ENCODE measurements around the gene CWC22. TPM values are rescaled to one million over a fixed set of nuclear protein-coding genes. Genes with fewer than 3 reads are reported as not detected.
A peak's percentile ranks its signal among the peaks of the same experiment; 100 is the strongest.
"Not testable (repeated sequence)": the region's sequence is repeated elsewhere in the genome, so short reads cannot be mapped to it uniquely, and the experiment has no call there.

The CWC22 gene
- total RNA-seq, 2 donors from 2014 or later, result 13.4 to 18.4 TPM

- no peak overlapping the region for H3K4me3 ChIP-seq
- no peaks in the 10 kb centered on the region for H3K4me1 ChIP-seq
- no peaks in the 10 kb centered on the region for H3K9me3 ChIP-seq
- H3K36me3 ChIP-seq, result no peaks in the 10 kb centered on the region
- no peaks in the 10 kb centered on the region for H3K27me3 ChIP-seq
- H3K27ac ChIP-seq, result no peak overlapping the region
- TF ChIP-seq CTCF (IDR thresholded peaks at IDR 0.05), result no peak
- intact Hi-C loops (cut with DNase I), result no loop called here
- DNase-seq, result no peak
- no peak overlapping the region for H3K9ac ChIP-seq (ENCODE audit: low read depth in 2 of 2, low read length in 2 of 2)
Observed at GRCh38 chr2:180010701-180011100, 3.6 kb upstream of the CWC22 start.

GRCh38 chr2:180006231-180006630 lies 866 bp downstream of the CWC22 start:
- intact Hi-C loops (cut with DNase I), result no loop called here
- H3K9ac ChIP-seq (ENCODE audit: low read depth in 2 of 2, low read length in 2 of 2), result peak overlapping the region; percentile 90 to 95
- DNase-seq, result no peak

GRCh38 chr2:180005465-180005864 lies 1.6 kb downstream of the CWC22 start:
- H3K27me3 ChIP-seq; H3K4me3 ChIP-seq; H3K9ac ChIP-seq (ENCODE audit: low read depth in 2 of 2, low read length in 2 of 2); H3K9me3 ChIP-seq; DNase-seq; H3K27ac ChIP-seq; H3K36me3 ChIP-seq; intact Hi-C loops (cut with DNase I): not testable (repeated sequence)
- peaks cover 15% of the 10 kb centered on the region for H3K4me1 ChIP-seq

More at GRCh38 chr2:180006231-180006630, 866 bp downstream of the CWC22 start:
- H3K9me3 ChIP-seq, result no peaks in the 10 kb centered on the region
- TF ChIP-seq CTCF (IDR thresholded peaks at IDR 0.05), result no peak
- peak overlapping the region; percentile 79 for H3K4me3 ChIP-seq
- no peaks in the 10 kb centered on the region for H3K36me3 ChIP-seq
- peak overlapping the region; percentile 67 for H3K27ac ChIP-seq
- peaks cover 15% of the 10 kb centered on the region for H3K4me1 ChIP-seq
- no peaks in the 10 kb centered on the region for H3K27me3 ChIP-seq

- Histone ChIP-seq H3K4me1 (peaks cover 15% of the 10 kb centered on the region), H3K9ac (ENCODE audit: low read depth in 2 of 2, low read length in 2 of 2) (no peak overlapping the region), H3K36me3 (no peaks in the 10 kb centered on the region), H3K4me3 (no peak overlapping the region), H3K27ac (no peak overlapping the region), H3K9me3 (no peaks in the 10 kb centered on the region), H3K27me3 (no peaks in the 10 kb centered on the region)
- DNase-seq, result no peak
- no peak for TF ChIP-seq CTCF (IDR thresholded peaks at IDR 0.05)
- intact Hi-C loops (cut with DNase I), result no loop called here
Observed at GRCh38 chr2:180004731-180005130, 2.4 kb downstream of the CWC22 start.

- H3K4me1 ChIP-seq, result peaks cover 15% of the 10 kb centered on the region
- no peaks in the 10 kb centered on the region for H3K27me3 ChIP-seq
- peak overlapping the region; percentile 0 for H3K27ac ChIP-seq
- H3K9me3 ChIP-seq, result no peaks in the 10 kb centered on the region
- intact Hi-C loops (cut with DNase I), result no loop called here
- no peaks in the 10 kb centered on the region for H3K36me3 ChIP-seq
- H3K9ac ChIP-seq (ENCODE audit: low read depth in 2 of 2, low read length in 2 of 2), result no peak overlapping the region
- TF ChIP-seq CTCF (IDR thresholded peaks at IDR 0.05), result no peak
- H3K4me3 ChIP-seq, result no peak overlapping the region
- DNase-seq, result no peak
Observed at GRCh38 chr2:180003559-180003958, 3.5 kb downstream of the CWC22 start.

- no peak for DNase-seq
- no peak for TF ChIP-seq CTCF (IDR thresholded peaks at IDR 0.05)
- Histone ChIP-seq H3K4me1 (peaks cover 15% of the 10 kb centered on the region), H3K9me3 (no peaks in the 10 kb centered on the region), H3K36me3 (no peaks in the 10 kb centered on the region), H3K9ac (ENCODE audit: low read depth in 2 of 2, low read length in 2 of 2) (no peak overlapping the region), H3K27me3 (no peaks in the 10 kb centered on the region), H3K4me3 (no peak overlapping the region), H3K27ac (peak overlapping the region; percentile 0)
- intact Hi-C loops (cut with DNase I), result no loop called here
Observed at GRCh38 chr2:180003073-180003472, 4.0 kb downstream of the CWC22 start.
